Tibial nerve (tissue), 4 donors: ENCODE data around the gene MMP8.

Experiments
- CTCF ChIP-seq, 5 experiments: fragments of 200-600 bp in 3 of 5; fragments of 450-650 bp in 2 of 5; sonication (generic) in 3 of 5; IDR thresholded peaks; one replicate each; pipeline ENCODE4 v1.5.1; 2016 to 2019; ENCODE audit warnings: antibody characterized with exemption in 5 of 5, mild to moderate bottlenecking in 3 of 5, moderate library complexity in 2 of 5
- EP300 ChIP-seq, 2 donors: sonication (generic); formaldehyde crosslinking; IDR thresholded peaks; one replicate each; pipeline ENCODE4 v1.6.1; 2017; ENCODE audit warnings: antibody characterized with exemption in 2 of 2, mild to moderate bottlenecking in 1 of 2

- TF ChIP-seq CTCF (IDR thresholded peaks at IDR 0.05), result no peak
- no peak for TF ChIP-seq EP300 (IDR thresholded peaks at IDR 0.05)
Observed at GRCh38 chr11:102678022-102678421, 46.7 kb downstream of the MMP8 start.
